Gastroesophageal sphincter (tissue), 3 donors: ENCODE data around the gene ABR.

Source experiments
- EP300 ChIP-seq: sonication (generic); formaldehyde crosslinking; IDR thresholded peaks from one replicate; pipeline ENCODE4 v1.6.1; 2017; ENCODE audit warnings: antibody characterized with exemption, mild to moderate bottlenecking
- POLR2A ChIP-seq, 2 donors: fragments of 450-650 bp; IDR thresholded peaks; one replicate each; pipeline ENCODE4 v1.6.1; 2017; ENCODE audit warnings: antibody characterized with exemption in 2 of 2, mild to moderate bottlenecking in 2 of 2, moderate library complexity in 1 of 2
- TF ChIP-seq, protein P1 (sequence below), 4 experiments: fragments of 200-600 bp in 2 of 4; fragments of 450-650 bp in 2 of 4; sonication (generic) in 1 of 4; IDR thresholded peaks; one replicate each; pipeline ENCODE4 v1.5.1; 2017 to 2019; ENCODE audit warnings: antibody characterized with exemption in 4 of 4, mild to moderate bottlenecking in 2 of 4, moderate library complexity in 2 of 4

DNA sequence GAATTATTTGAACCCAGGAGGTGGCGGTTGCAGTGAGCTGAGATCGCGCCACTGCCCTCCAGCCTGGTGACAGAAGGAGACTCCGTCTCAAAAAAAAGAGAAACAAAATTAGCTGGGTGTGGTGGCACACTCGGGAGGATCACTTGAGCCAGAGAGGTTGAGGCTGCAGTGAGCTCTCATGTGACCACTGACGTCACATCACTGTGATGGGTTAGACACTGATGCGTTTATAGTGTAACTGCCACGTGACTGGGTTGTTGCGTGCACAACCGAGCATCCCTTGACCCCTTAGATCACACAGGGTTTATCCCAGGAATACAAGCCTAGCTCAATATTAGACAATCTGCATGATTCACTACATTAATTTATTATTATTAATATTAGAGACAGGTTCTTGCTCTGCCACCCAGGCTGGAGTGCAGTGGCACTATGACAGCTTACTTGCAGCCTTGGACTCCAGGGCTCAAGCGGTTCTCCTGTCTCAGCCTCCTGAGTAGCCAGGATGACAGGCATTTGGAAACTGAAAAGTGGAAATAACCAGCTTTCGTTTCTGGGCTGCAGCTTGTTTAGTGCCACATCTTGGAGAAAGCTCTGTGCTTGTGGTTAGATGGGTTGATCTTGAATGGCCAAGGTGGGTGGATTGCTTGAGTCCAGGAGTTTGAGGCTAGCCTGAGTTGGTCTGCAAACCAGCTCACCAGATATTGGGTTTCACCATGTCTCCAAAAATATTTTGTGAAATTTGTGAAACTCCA, 26.4 kb upstream of the ABR start:
- TF ChIP-seq, protein P1, sequence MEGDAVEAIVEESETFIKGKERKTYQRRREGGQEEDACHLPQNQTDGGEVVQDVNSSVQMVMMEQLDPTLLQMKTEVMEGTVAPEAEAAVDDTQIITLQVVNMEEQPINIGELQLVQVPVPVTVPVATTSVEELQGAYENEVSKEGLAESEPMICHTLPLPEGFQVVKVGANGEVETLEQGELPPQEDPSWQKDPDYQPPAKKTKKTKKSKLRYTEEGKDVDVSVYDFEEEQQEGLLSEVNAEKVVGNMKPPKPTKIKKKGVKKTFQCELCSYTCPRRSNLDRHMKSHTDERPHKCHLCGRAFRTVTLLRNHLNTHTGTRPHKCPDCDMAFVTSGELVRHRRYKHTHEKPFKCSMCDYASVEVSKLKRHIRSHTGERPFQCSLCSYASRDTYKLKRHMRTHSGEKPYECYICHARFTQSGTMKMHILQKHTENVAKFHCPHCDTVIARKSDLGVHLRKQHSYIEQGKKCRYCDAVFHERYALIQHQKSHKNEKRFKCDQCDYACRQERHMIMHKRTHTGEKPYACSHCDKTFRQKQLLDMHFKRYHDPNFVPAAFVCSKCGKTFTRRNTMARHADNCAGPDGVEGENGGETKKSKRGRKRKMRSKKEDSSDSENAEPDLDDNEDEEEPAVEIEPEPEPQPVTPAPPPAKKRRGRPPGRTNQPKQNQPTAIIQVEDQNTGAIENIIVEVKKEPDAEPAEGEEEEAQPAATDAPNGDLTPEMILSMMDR (IDR thresholded peaks at IDR 0.05): no peak
- TF ChIP-seq EP300: no peak
- TF ChIP-seq POLR2A (IDR thresholded peaks at IDR 0.05): no peak
